ENCODE measurements around the gene CDYL. TPM values are rescaled to one million over a fixed set of nuclear protein-coding genes. Genes with fewer than 3 reads are reported as not detected.
"Not testable (repeated sequence)": the region's sequence is repeated elsewhere in the genome, so short reads cannot be mapped to it uniquely, and the experiment has no call there.

Gene CDYL
- total RNA-seq, 1 experiment from 2014 or later = 32.0 TPM

GRCh38 chr6:5003604-5004372, 227.6 kb downstream of the CDYL start, which contains the start of gene RPP40:
TSS of gene RPP40 (minus strand) at chr6:5004037. CDS start at chr6:5004002, 35 bp downstream.
- DNase-seq (ENCODE audit: low spot score) = peak; percentile 98

GRCh38 chr6:5004373-5005037, 228.3 kb downstream of the CDYL start:
- no peak for DNase-seq (ENCODE audit: low spot score)

- DNase-seq (ENCODE audit: low spot score) = not testable (repeated sequence)
Observed at GRCh38 chr6:5005038-5005433, 228.8 kb downstream of the CDYL start.

Other genes with a start within 250 kb of the CDYL start
- gene RPP40, start 227.6 kb downstream of the CDYL start, total RNA-seq (2014; rRNA removed; shearing (Covaris generic)) = 82.9 and 93.0 TPM in 2 replicates